Measurements from ENCODE around the gene MAML2. TPM values are rescaled to one million over a fixed set of nuclear protein-coding genes. Genes with fewer than 3 reads are reported as not detected.

Gene MAML2
- total and polyA plus RNA-seq, 2 of the 8 experiments (the other 6 are each of a cell fraction or from before 2014, with no cell fraction given): 3.8 to 6.6 TPM

GRCh38 chr11:96265972-96266371 lies 77.0 kb downstream of the MAML2 start:
- H3K9ac ChIP-seq (replicated peaks in 1 of 4; ENCODE audit: extremely low read depth in 1 of 4, low read depth in 3 of 4, low read length in 3 of 4): no peak overlapping the region
- no peaks in the 10 kb centered on the region for H3K23me2 ChIP-seq (ENCODE audit: low read depth, low read length)
- H2AK5ac ChIP-seq (ENCODE audit: low read depth, low read length): no peak overlapping the region
- no peak overlapping the region for H2BK20ac ChIP-seq (ENCODE audit: low read length)
- 89% methylated on average over 9 of the region's 9 CpGs; no CpG with 5 or more reads in 1 of the 2 experiments for WGBS, 2 experiments (ENCODE audit: extremely low coverage in 1 of 2, insufficient coverage in 1 of 2, insufficient read length in 1 of 2, insufficient replicate concordance in 2 of 2, low coverage in 1 of 2, low lambda C conversion rate in 2 of 2, missing lambda C conversion rate in 1 of 2)
- no peaks in the 10 kb centered on the region for H3K79me1 ChIP-seq (ENCODE audit: low read depth, low read length)
- H3K14ac ChIP-seq (ENCODE audit: insufficient read length): no peak overlapping the region
- no peak overlapping the region for H4K5ac ChIP-seq (ENCODE audit: insufficient read length, low read depth, low read length)
- FAIRE-seq: no peak
- no peaks in the 10 kb centered on the region for H3K9me3 ChIP-seq (ENCODE audit: insufficient read depth in 2 of 2, low read depth in 1 of 2, low read length in 1 of 2)
- no peak overlapping the region for H2BK5ac ChIP-seq (ENCODE audit: low read depth, low read length)
- H3K4me2 ChIP-seq (ENCODE audit: insufficient read depth in 1 of 2, low read depth in 2 of 2, low read length in 2 of 2): no peak overlapping the region
- CTCF ChIA-PET (ENCODE audit: partially characterized antibody): interaction anchor here (0.7 to 3.7 kb wide), 6 partner anchors 11 to 157 kb away, joined by 3 to 12 read pairs (median 3); partner anchors contain the start of gene MAML2
- no peaks in the 10 kb centered on the region for H3K79me2 ChIP-seq (ENCODE audit: control insufficient read depth in 1 of 2, insufficient read depth in 2 of 2, low read length in 2 of 2)
- no peak overlapping the region for H2AFZ ChIP-seq (ENCODE audit: low read length)
- no peak overlapping the region for H4K91ac ChIP-seq (replicated peaks; ENCODE audit: insufficient read length, low read length)
- H3K36me3 ChIP-seq (ENCODE audit: control insufficient read depth in 2 of 4, insufficient read depth in 4 of 4, low read length in 3 of 4): no peaks in the 10 kb centered on the region
- no peak overlapping the region for H3K4ac ChIP-seq (replicated peaks; ENCODE audit: insufficient read length, low read depth, low read length)
- POLR2A ChIA-PET (ENCODE audit: partially characterized antibody): interaction anchor here (1.5 kb wide), 1 partner anchor 23 kb away, joined by 5 read pairs; no protein-coding TSS in a partner anchor
- H2BK120ac ChIP-seq (replicated peaks; ENCODE audit: low read depth, low read length): no peak overlapping the region
- no peak overlapping the region for H3K18ac ChIP-seq (ENCODE audit: extremely low read depth, low read length)
- H3K23ac ChIP-seq (ENCODE audit: insufficient read length): no peak overlapping the region
- H3K4me1 ChIP-seq (replicated peaks in 1 of 4; ENCODE audit: control insufficient read depth in 3 of 4, insufficient read depth in 4 of 4, low read length in 3 of 4): peaks cover 0 to 5% (median 1%) of the 10 kb centered on the region in 4 experiments; a peak in 3 of 7 replicates
- H2BK15ac ChIP-seq (ENCODE audit: low read length): no peak overlapping the region
- no peak overlapping the region for H3K4me3 ChIP-seq (ENCODE audit: extremely low read depth in 1 of 4, insufficient read depth in 2 of 4, low read depth in 3 of 4, low read length in 4 of 4)
- DNase-seq (ENCODE audit: low read depth in 1 of 2, low spot score in 2 of 2): no peak
- no peak overlapping the region for H2BK12ac ChIP-seq (ENCODE audit: low read depth, low read length)
- H3K27ac ChIP-seq (ENCODE audit: low read depth, low read length): no peak overlapping the region
- no peak overlapping the region for H4K8ac ChIP-seq (ENCODE audit: extremely low read depth, insufficient read depth, low read length)
- H3K27me3 ChIP-seq (replicated peaks in 1 of 4; ENCODE audit: control insufficient read depth in 3 of 4, extremely low read depth in 1 of 4, insufficient read depth in 3 of 4, low read length in 3 of 4): no peaks in the 10 kb centered on the region
- H4K20me1 ChIP-seq (replicated peaks in 1 of 2; ENCODE audit: control insufficient read depth in 1 of 2, insufficient read depth in 2 of 2, low read length in 2 of 2): no peaks in the 10 kb centered on the region
- no peak overlapping the region for H3K56ac ChIP-seq (replicated peaks; ENCODE audit: insufficient read length, low read depth, low read length)
- TF ChIP-seq PHF8 (conservative IDR thresholded peaks at IDR 0.05; ENCODE audit: low read depth, low read length) (no peak), SP4 (IDR thresholded peaks at IDR 0.05; ENCODE audit: low read length) (no peak), CBX8 (IDR thresholded peaks at IDR 0.05; ENCODE audit: borderline replicate concordance, low read depth, low read length) (no peak), MAFK (IDR thresholded peaks at IDR 0.05; ENCODE audit: low read depth, low read length) (no peak), TEAD4 (IDR thresholded peaks at IDR 0.05; ENCODE audit: low read depth, low read length) (no peak), SAP30 (IDR thresholded peaks at IDR 0.05; ENCODE audit: insufficient read depth, insufficient replicate concordance, low read length) (no peak), BACH1 (IDR thresholded peaks at IDR 0.05; ENCODE audit: low read length) (no peak), NRF1 (IDR thresholded peaks at IDR 0.05; ENCODE audit: low read depth, low read length) (no peak), CEBPB (IDR thresholded peaks at IDR 0.05; ENCODE audit: low read depth, low read length) (no peak), SP2 (IDR thresholded peaks at IDR 0.05; ENCODE audit: low read length) (no peak), POLR2A (IDR thresholded peaks at IDR 0.05; ENCODE audit: control extremely low read depth in 1 of 2, low read depth in 2 of 2, low read length in 2 of 2) (no peak)
- TF ChIP-seq, protein P1, sequence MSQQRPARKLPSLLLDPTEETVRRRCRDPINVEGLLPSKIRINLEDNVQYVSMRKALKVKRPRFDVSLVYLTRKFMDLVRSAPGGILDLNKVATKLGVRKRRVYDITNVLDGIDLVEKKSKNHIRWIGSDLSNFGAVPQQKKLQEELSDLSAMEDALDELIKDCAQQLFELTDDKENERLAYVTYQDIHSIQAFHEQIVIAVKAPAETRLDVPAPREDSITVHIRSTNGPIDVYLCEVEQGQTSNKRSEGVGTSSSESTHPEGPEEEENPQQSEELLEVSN (IDR thresholded peaks at IDR 0.05): no peak
- TF ChIP-seq, protein P2, sequence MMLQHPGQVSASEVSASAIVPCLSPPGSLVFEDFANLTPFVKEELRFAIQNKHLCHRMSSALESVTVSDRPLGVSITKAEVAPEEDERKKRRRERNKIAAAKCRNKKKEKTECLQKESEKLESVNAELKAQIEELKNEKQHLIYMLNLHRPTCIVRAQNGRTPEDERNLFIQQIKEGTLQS (IDR thresholded peaks at IDR 0.05; ENCODE audit: insufficient read depth, low read depth, low read length): no peak
